A673 (cell line): Measurements from ENCODE around the gene GREB1L. TPM values are rescaled to one million over a fixed set of nuclear protein-coding genes. Genes with fewer than 3 reads are reported as not detected.
A peak's percentile ranks its signal among the peaks of the same experiment; 100 is the strongest.

ENCODE experiments used
- BruUV-seq: library from RNA; stranded (reverse); fragments of 400-500 nt; replicated peaks from 2 replicates; lab custom pipeline; 2021; lab: Mats Ljungman, UMichigan
- CTCF ChIA-PET: fragments of 300-600 bp; sonication (Branson Sonifier 250); formaldehyde crosslinking; loops from one replicate; lab custom pipeline; 2022; ENCODE audit warnings: antibody characterized with exemption; lab: Charles Lee
- POLR2A ChIA-PET: fragments of 300-600 bp; sonication (Branson Sonifier 250); formaldehyde crosslinking; loops from one replicate; lab custom pipeline; 2022; ENCODE audit warnings: antibody characterized with exemption; ENCODE audit not compliant: low non-redundant PET; lab: Charles Lee
- DNase-seq: peaks from one replicate; pipeline ENCODE4 v3.0.0-alpha.2; 2015; ENCODE audit warnings: low spot score
- H3K27ac ChIP-seq: fragments of 200-600 bp; sonication (generic); 2 replicates; pipeline ENCODE4 v1.5.1; 2016; ENCODE audit warnings: mixed run types, low read depth, mild to moderate bottlenecking, mixed read lengths, antibody characterized with exemption, low read length; ENCODE audit not compliant: poor library complexity, severe bottlenecking
- H3K27me3 ChIP-seq: fragments of 200-600 bp; sonication (generic); replicated peaks from 2 replicates; pipeline ENCODE4 v1.6.1; 2017; ENCODE audit warnings: mixed run types, low read depth, mild to moderate bottlenecking, mixed read lengths, antibody characterized with exemption, low read length; ENCODE audit not compliant: insufficient read depth, poor library complexity
- H3K36me3 ChIP-seq: fragments of 200-600 bp; sonication (generic); 2 replicates; pipeline ENCODE4 v1.6.1; 2016; ENCODE audit warnings: mixed run types, mild to moderate bottlenecking, mixed read lengths, antibody characterized with exemption, low read length; ENCODE audit not compliant: insufficient read depth, poor library complexity, severe bottlenecking
- H3K4me1 ChIP-seq: fragments of 200-600 bp; sonication (generic); 2 replicates; pipeline ENCODE4 v1.6.1; 2017; ENCODE audit warnings: mixed run types, mild to moderate bottlenecking, mixed read lengths, antibody characterized with exemption, low read length; ENCODE audit not compliant: insufficient read depth, poor library complexity, severe bottlenecking
- H3K4me3 ChIP-seq: fragments of 200-600 bp; sonication (generic); 2 replicates; pipeline ENCODE4 v1.5.1; 2016; ENCODE audit warnings: low read depth, mixed run types, mild to moderate bottlenecking, mixed read lengths, low read length; ENCODE audit not compliant: poor library complexity, severe bottlenecking
- H3K9me3 ChIP-seq: fragments of 200-600 bp; sonication (generic); 2 replicates; pipeline ENCODE4 v1.6.1; 2016; ENCODE audit warnings: mixed run types, low read depth, mild to moderate bottlenecking, mixed read lengths, antibody characterized with exemption, low read length; ENCODE audit not compliant: poor library complexity, severe bottlenecking
- EZH2 ChIP-seq: fragments of 200-600 bp; sonication (generic); IDR thresholded peaks from 2 replicates; pipeline ENCODE4 v1.6.1; 2017; ENCODE audit warnings: borderline replicate concordance, low read depth, mild to moderate bottlenecking, mixed read lengths, antibody characterized with exemption, low read length; ENCODE audit not compliant: poor library complexity, severe bottlenecking
- intact Hi-C: fragments of 100-400 bp; cut with micrococcal nuclease; formaldehyde crosslinking; loops from one replicate; pipeline ENCODE4 v1.10.0; 2022; ENCODE audit not compliant: unreplicated experiment
- total RNA-seq: library from RNA; stranded (reverse); gene quantifications from 2 replicates; pipeline ENCODE4 v1.2.3, GENCODE V29; 2021
- TF ChIP-seq, protein P1 (sequence below): fragments of 300-800, 200-600 bp; sonication (generic); conservative IDR thresholded peaks from 2 replicates; pipeline ENCODE4 v1.5.1; 2017; ENCODE audit warnings: low read depth, mild to moderate bottlenecking, antibody characterized with exemption, low read length, moderate library complexity, mixed read lengths

GREB1L gene
- total RNA-seq, 1 experiment from 2014 or later = 0.04 TPM

DNA sequence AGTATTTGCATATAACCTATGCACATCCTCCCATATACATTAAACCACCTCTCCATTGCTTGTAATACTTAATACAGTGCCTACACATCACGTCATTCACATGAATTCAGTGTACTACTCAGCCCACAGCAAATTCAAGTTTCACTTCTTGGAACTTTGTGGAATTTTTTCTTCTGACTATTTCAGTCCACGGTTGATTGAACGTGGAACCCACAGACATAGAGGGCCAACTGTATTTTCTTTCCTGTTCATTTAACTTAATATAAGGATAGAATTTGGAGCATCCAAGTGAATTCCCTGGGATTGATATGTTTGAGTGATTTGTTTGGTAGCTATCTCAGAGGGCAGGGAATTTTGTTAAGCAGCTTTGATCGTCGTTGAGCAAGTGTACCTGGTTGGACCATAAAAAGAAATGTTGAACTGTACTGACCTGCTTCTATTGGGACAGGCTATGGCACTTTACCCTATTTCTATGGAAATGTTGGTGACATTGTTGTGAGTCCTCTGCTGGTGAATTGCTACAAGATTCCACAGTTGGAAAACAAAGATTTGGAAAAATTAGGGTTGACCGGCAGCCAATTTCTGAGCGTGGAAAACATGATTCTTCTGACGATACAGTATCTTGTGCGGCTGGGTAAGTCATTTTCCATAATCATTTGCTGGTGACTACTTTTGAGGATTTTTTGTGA is 201.9 kb downstream of the GREB1L start:
- H3K4me1 ChIP-seq = no peaks in the 10 kb centered on the region
- H3K27me3 ChIP-seq = peaks cover 17% of the 10 kb centered on the region
- CTCF ChIA-PET = interaction anchor here (1.0 to 1.1 kb wide), 2 partner anchors 157 to 248 kb away, joined by 3 to 4 read pairs; partner anchors contain the start of gene ESCO1
- TF ChIP-seq EZH2 = no peak
- TF ChIP-seq, protein P1, sequence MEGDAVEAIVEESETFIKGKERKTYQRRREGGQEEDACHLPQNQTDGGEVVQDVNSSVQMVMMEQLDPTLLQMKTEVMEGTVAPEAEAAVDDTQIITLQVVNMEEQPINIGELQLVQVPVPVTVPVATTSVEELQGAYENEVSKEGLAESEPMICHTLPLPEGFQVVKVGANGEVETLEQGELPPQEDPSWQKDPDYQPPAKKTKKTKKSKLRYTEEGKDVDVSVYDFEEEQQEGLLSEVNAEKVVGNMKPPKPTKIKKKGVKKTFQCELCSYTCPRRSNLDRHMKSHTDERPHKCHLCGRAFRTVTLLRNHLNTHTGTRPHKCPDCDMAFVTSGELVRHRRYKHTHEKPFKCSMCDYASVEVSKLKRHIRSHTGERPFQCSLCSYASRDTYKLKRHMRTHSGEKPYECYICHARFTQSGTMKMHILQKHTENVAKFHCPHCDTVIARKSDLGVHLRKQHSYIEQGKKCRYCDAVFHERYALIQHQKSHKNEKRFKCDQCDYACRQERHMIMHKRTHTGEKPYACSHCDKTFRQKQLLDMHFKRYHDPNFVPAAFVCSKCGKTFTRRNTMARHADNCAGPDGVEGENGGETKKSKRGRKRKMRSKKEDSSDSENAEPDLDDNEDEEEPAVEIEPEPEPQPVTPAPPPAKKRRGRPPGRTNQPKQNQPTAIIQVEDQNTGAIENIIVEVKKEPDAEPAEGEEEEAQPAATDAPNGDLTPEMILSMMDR = no peak
- no peak overlapping the region for H3K27ac ChIP-seq
- no peaks in the 10 kb centered on the region for H3K36me3 ChIP-seq
- no peaks in the 10 kb centered on the region for H3K9me3 ChIP-seq
- intact Hi-C loops = loop anchor here (1.0 kb wide), 1 partner anchor 249 kb away; no protein-coding TSS in a partner anchor
- POLR2A ChIA-PET = no interaction called here
- H3K4me3 ChIP-seq = no peak overlapping the region
- DNase-seq = no peak
- no TSS peak for BruUV-seq

- POLR2A ChIA-PET = no interaction called here
Observed at GRCh38 chr18:21444465-21445212, 202.6 kb downstream of the GREB1L start.

DNA sequence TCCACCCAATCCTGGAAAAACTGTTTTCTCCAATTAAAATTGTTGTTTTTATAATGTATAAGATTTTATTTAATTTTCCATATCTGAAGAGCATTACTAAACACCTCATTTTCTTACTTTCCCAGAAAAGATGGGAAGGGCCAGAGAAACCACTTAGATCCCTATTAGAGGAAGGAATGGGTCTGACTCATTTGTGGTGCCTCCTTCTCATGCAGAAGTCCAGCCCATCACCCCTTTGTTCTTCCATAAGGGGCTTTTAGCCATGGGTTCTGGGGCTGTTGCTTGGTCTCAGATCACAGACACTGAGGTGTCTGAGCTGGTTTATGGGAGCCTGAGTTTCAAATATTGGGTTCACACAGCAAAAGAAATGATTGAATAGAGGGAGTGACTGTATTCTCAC is 206.3 kb downstream of the GREB1L start:
- Histone ChIP-seq H3K27me3 (peaks cover 4% of the 10 kb centered on the region), H3K4me3 (no peak overlapping the region), H3K4me1 (no peaks in the 10 kb centered on the region), H3K9me3 (no peaks in the 10 kb centered on the region), H3K36me3 (no peaks in the 10 kb centered on the region), H3K27ac (no peak overlapping the region)
- no peak for DNase-seq
- intact Hi-C loops = no loop called here
- CTCF ChIA-PET = no interaction called here
- POLR2A ChIA-PET = no interaction called here
- TF ChIP-seq, protein P1 = no peak
- no peak for TF ChIP-seq EZH2
- BruUV-seq = no TSS peak

More at GRCh38 chr18:21444465-21445212, 202.6 kb downstream of the GREB1L start:
- H3K4me3 ChIP-seq = no peak overlapping the region
- no peaks in the 10 kb centered on the region for H3K9me3 ChIP-seq
- peaks cover 17% of the 10 kb centered on the region for H3K27me3 ChIP-seq
- no peak for TF ChIP-seq EZH2
- TF ChIP-seq, protein P1 = peak; percentile 89
- H3K36me3 ChIP-seq = no peaks in the 10 kb centered on the region
- CTCF ChIA-PET = interaction anchor here (1.0 to 1.1 kb wide), 2 partner anchors 156 to 249 kb away, joined by 3 to 4 read pairs; partner anchors contain the start of gene ESCO1
- no peak overlapping the region for H3K27ac ChIP-seq
- peak; percentile 55 for DNase-seq
- no TSS peak for BruUV-seq
- intact Hi-C loops = loop anchor here (1.0 kb wide), 1 partner anchor 249 kb away; no protein-coding TSS in a partner anchor
- H3K4me1 ChIP-seq = no peaks in the 10 kb centered on the region
